Measurements from ENCODE around the gene CAPN12. TPM values are rescaled to one million over a fixed set of nuclear protein-coding genes. Genes with fewer than 3 reads are reported as not detected.

The CAPN12 gene
- total RNA-seq, 1 experiment from 2014 or later: not detected

DNA sequence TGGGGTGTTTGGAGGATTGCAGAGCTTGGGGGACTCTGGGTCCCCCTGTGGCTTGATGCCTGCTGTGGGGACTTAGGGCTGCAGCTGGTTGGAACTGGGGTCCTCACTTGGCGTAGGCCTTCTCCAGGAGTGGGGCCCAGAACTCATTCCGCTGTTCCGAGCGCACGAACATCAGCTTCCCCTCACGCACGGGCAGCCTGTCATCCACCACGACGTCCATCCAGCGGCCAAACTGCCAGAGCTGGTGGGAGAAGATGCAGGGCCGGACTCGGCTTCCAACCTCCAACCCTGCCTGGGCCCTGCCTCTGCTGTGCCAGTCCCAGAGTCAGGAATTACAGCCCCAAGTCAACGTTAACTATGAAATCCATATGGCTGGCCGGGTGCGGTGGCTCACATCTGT lies 2.6 kb downstream of the CAPN12 start:
- Mint-ChIP-seq H3K9me3 (ENCODE audit: unreplicated experiment) (no peaks in the 10 kb centered on the region), H3K4me1 (ENCODE audit: insufficient read depth, unreplicated experiment) (no peaks in the 10 kb centered on the region), H3K4me3 (ENCODE audit: unreplicated experiment) (no peak overlapping the region), H3K27ac (ENCODE audit: low read depth, unreplicated experiment) (no peak overlapping the region), H3K27me3 (ENCODE audit: insufficient read depth, unreplicated experiment) (no peaks in the 10 kb centered on the region), H3K36me3 (ENCODE audit: insufficient read depth, unreplicated experiment) (peaks cover 4% of the 10 kb centered on the region)
- ChIA-PET POLR2A (no interaction called here), CTCF (interaction anchor here (0.6 kb wide), 1 partner anchor 46 kb away, joined by 3 read pairs; no protein-coding TSS in a partner anchor)
- DNase-seq (ENCODE audit: unreplicated experiment): no peak
- no TSS peak for BruUV-seq (replicated peaks)
- intact Hi-C loops (cut with micrococcal nuclease): no loop called here
- TF ChIP-seq, protein P1, sequence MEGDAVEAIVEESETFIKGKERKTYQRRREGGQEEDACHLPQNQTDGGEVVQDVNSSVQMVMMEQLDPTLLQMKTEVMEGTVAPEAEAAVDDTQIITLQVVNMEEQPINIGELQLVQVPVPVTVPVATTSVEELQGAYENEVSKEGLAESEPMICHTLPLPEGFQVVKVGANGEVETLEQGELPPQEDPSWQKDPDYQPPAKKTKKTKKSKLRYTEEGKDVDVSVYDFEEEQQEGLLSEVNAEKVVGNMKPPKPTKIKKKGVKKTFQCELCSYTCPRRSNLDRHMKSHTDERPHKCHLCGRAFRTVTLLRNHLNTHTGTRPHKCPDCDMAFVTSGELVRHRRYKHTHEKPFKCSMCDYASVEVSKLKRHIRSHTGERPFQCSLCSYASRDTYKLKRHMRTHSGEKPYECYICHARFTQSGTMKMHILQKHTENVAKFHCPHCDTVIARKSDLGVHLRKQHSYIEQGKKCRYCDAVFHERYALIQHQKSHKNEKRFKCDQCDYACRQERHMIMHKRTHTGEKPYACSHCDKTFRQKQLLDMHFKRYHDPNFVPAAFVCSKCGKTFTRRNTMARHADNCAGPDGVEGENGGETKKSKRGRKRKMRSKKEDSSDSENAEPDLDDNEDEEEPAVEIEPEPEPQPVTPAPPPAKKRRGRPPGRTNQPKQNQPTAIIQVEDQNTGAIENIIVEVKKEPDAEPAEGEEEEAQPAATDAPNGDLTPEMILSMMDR (IDR thresholded peaks at IDR 0.05; ENCODE audit: unreplicated experiment): no peak

DNA sequence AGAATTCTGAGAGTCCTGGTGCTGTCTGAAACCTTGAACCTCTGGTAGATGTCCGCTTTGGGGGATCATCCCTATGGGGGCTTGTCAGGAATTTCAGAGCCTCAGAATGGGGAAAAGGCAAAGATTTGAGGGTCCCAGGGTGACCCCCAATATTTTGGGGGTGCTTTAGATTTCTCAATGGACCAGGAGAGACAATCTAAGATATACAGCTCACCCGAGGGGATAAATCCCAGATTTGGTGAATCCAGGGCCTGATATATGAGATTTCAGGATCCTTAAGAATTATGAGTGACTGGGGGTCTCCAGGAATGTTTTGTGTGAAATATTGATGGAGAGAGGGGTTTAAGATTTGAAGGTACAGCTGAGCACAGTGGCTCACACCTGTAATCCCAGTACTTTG lies 3.3 kb downstream of the CAPN12 start:
- Mint-ChIP-seq H3K36me3 (ENCODE audit: insufficient read depth, unreplicated experiment) (peaks cover 4% of the 10 kb centered on the region), H3K9me3 (ENCODE audit: unreplicated experiment) (no peaks in the 10 kb centered on the region), H3K4me1 (ENCODE audit: insufficient read depth, unreplicated experiment) (no peaks in the 10 kb centered on the region), H3K27ac (ENCODE audit: low read depth, unreplicated experiment) (no peak overlapping the region), H3K4me3 (ENCODE audit: unreplicated experiment) (no peak overlapping the region), H3K27me3 (ENCODE audit: insufficient read depth, unreplicated experiment) (no peaks in the 10 kb centered on the region)
- CTCF ChIA-PET: interaction anchor here (0.6 kb wide), 2 partner anchors 13 to 45 kb away, joined by 3 to 4 read pairs; no protein-coding TSS in a partner anchor
- DNase-seq (ENCODE audit: unreplicated experiment): no peak
- POLR2A ChIA-PET: no interaction called here
- intact Hi-C loops (cut with micrococcal nuclease): no loop called here
- BruUV-seq (replicated peaks): no TSS peak
- TF ChIP-seq, protein P1 (IDR thresholded peaks at IDR 0.05; ENCODE audit: unreplicated experiment): no peak

DNA sequence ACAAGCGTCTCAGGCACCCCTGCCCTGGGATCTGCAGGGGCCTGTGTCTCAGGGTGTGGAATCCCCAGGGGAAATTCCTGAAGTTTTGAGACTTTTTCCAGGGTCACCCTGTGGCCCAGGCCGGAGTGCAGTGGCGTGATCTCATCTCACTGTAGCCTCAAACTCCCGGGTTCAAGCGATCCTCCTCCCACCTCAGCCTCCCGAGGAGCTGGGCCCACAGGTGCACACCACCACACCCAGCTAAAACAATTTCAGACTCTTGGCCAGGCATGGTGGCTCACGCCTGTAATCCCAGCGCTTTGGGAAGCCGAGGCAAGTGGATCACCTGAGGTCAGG lies 4.0 kb downstream of the CAPN12 start:
- intact Hi-C loops (cut with micrococcal nuclease): no loop called here
- Mint-ChIP-seq H3K27ac (ENCODE audit: low read depth, unreplicated experiment) (no peak overlapping the region), H3K4me3 (ENCODE audit: unreplicated experiment) (no peak overlapping the region), H3K4me1 (ENCODE audit: insufficient read depth, unreplicated experiment) (peaks cover under 1% of the 10 kb centered on the region), H3K9me3 (ENCODE audit: unreplicated experiment) (no peaks in the 10 kb centered on the region), H3K36me3 (ENCODE audit: insufficient read depth, unreplicated experiment) (peaks cover 4% of the 10 kb centered on the region), H3K27me3 (ENCODE audit: insufficient read depth, unreplicated experiment) (no peaks in the 10 kb centered on the region)
- DNase-seq (ENCODE audit: unreplicated experiment): no peak
- TF ChIP-seq, protein P1 (IDR thresholded peaks at IDR 0.05; ENCODE audit: unreplicated experiment): no peak
- ChIA-PET CTCF (no interaction called here), POLR2A (no interaction called here)
- no TSS peak for BruUV-seq (replicated peaks)

DNA sequence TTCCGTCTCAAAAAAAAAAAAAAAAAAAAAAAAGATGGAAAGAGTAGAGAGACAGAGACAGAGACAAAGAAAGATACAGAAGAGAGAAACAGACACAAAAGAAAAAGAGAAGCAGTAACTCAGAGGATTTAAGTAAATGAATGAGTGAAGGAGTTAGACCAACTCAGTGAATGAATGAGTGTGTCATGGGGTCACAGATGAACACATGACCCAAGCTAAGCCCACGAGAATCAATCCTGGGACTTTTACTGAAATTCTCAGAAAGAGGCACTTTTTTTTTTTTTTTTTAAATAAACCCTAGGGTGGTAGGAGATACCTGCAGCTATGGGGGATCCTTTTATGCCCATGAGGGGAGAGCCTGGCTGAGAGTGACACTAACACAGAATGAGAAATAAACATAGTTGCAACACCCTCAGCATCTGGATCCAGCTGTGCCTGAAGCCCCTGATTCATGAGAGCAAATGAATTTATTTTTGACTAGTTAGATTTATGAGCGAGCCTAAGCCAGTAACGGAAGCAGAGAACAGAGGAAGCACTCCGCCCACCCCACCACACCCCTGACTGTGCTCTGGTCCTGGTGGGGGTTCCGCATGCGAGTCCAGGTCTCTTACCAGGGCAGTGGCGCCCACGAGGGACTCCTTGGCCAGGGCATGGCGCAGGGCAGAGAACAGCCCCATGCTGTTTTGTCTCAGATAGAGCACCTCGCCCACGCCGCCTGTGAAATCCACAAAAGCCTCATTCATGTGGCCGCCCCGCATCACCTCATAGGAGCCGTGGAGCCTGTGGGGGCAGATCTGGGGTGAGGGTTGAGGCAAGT lies 4.6 kb downstream of the CAPN12 start:
- intact Hi-C loops (cut with micrococcal nuclease): no loop called here
- Mint-ChIP-seq H3K27me3 (ENCODE audit: insufficient read depth, unreplicated experiment) (no peaks in the 10 kb centered on the region), H3K36me3 (ENCODE audit: insufficient read depth, unreplicated experiment) (peaks cover 4% of the 10 kb centered on the region), H3K4me1 (ENCODE audit: insufficient read depth, unreplicated experiment) (peaks cover 5% of the 10 kb centered on the region), H3K9me3 (ENCODE audit: unreplicated experiment) (no peaks in the 10 kb centered on the region), H3K4me3 (ENCODE audit: unreplicated experiment) (no peak overlapping the region), H3K27ac (ENCODE audit: low read depth, unreplicated experiment) (no peak overlapping the region)
- POLR2A ChIA-PET: no interaction called here
- no TSS peak for BruUV-seq (replicated peaks)
- CTCF ChIA-PET: no interaction called here
- TF ChIP-seq, protein P1 (IDR thresholded peaks at IDR 0.05; ENCODE audit: unreplicated experiment): no peak
- no peak for DNase-seq (ENCODE audit: unreplicated experiment)
